ENCODE measurements around the gene HIRA.

Gene HIRA

DNA sequence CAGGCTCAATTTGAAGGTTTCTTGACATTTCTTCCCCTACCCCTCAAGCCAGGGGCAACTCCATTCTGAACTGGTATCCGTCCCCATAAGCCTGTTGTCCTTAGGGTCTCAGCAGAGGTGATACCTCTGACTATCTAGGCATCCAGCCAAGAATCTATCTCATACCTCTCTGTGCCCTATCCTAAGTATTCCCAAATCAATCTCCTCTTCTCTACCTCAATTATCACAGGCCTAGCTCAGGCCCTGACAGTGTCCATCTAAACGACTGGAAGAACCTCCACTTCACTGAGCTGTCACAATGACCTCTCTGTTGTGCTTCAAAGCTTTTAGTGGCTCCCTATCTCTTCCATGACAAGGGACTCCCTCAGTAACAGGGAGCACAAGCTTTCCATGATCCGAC is 26.9 kb downstream of the HIRA start:
- no peak overlapping the region for H3K9ac ChIP-seq (ENCODE audit: low read length)
- no peaks in the 10 kb centered on the region for H3K27me3 ChIP-seq (ENCODE audit: control insufficient read depth in 1 of 2, insufficient read depth in 2 of 2, low read length in 2 of 2)
- no peaks in the 10 kb centered on the region for H3K4me1 ChIP-seq (ENCODE audit: insufficient read depth, low read length)
- no peaks in the 10 kb centered on the region for H3K9me3 ChIP-seq (ENCODE audit: low read length)
- peaks cover 47% of the 10 kb centered on the region for H3K36me3 ChIP-seq (ENCODE audit: insufficient read depth, low read length)
- H3K27ac ChIP-seq (ENCODE audit: low read depth, low read length), result no peak overlapping the region
- no peak overlapping the region for H3K4me3 ChIP-seq (ENCODE audit: low read depth in 1 of 2, low read length in 2 of 2)

- Histone ChIP-seq H3K27me3 (ENCODE audit: control insufficient read depth in 1 of 2, insufficient read depth in 2 of 2, low read length in 2 of 2) (no peaks in the 10 kb centered on the region), H3K27ac (ENCODE audit: low read depth, low read length) (no peak overlapping the region), H3K4me1 (ENCODE audit: insufficient read depth, low read length) (no peaks in the 10 kb centered on the region), H3K4me3 (ENCODE audit: low read depth in 1 of 2, low read length in 2 of 2) (no peak overlapping the region), H3K9ac (ENCODE audit: low read length) (no peak overlapping the region), H3K9me3 (ENCODE audit: low read length) (no peaks in the 10 kb centered on the region), H3K36me3 (ENCODE audit: insufficient read depth, low read length) (peaks cover 47% of the 10 kb centered on the region)
Observed at GRCh38 chr22:19402642-19403191, 28.8 kb downstream of the HIRA start.

- no peak overlapping the region for H3K9ac ChIP-seq (ENCODE audit: low read length)
- peaks cover 51% of the 10 kb centered on the region for H3K36me3 ChIP-seq (ENCODE audit: insufficient read depth, low read length)
- no peaks in the 10 kb centered on the region for H3K4me1 ChIP-seq (ENCODE audit: insufficient read depth, low read length)
- H3K4me3 ChIP-seq (ENCODE audit: low read depth in 1 of 2, low read length in 2 of 2), result no peak overlapping the region
- H3K9me3 ChIP-seq (ENCODE audit: low read length), result no peaks in the 10 kb centered on the region
- H3K27ac ChIP-seq (ENCODE audit: low read depth, low read length), result no peak overlapping the region
- no peaks in the 10 kb centered on the region for H3K27me3 ChIP-seq (ENCODE audit: control insufficient read depth in 1 of 2, insufficient read depth in 2 of 2, low read length in 2 of 2)
Observed at GRCh38 chr22:19401483-19401882, 30.1 kb downstream of the HIRA start.

DNA sequence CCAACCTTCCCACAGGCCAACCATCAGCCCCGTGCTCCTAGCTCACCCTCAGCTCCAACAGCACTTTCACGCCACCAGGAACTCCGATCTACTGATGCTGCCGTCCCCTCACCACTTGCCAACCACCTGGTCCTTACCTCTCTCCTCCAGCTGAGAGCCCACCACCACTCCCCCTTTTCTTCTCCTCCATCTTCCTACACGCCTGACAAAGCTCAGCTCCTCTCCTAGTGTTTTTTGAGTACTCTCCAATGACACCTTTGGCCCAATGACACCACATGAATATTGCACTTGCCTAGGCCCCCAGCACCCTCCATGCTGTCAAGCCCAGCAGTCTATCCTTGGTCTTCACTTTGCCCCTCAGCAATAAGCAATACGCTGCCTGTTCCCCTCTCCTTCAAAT is 30.7 kb downstream of the HIRA start:
- Histone ChIP-seq H3K4me1 (ENCODE audit: insufficient read depth, low read length) (no peaks in the 10 kb centered on the region), H3K36me3 (ENCODE audit: insufficient read depth, low read length) (peaks cover 53% of the 10 kb centered on the region), H3K27ac (ENCODE audit: low read depth, low read length) (no peak overlapping the region), H3K9me3 (ENCODE audit: low read length) (no peaks in the 10 kb centered on the region), H3K27me3 (ENCODE audit: control insufficient read depth in 1 of 2, insufficient read depth in 2 of 2, low read length in 2 of 2) (no peaks in the 10 kb centered on the region), H3K9ac (ENCODE audit: low read length) (no peak overlapping the region), H3K4me3 (ENCODE audit: low read depth in 1 of 2, low read length in 2 of 2) (no peak overlapping the region)

GRCh38 chr22:19398652-19399051 is 32.9 kb downstream of the HIRA start:
- Histone ChIP-seq H3K9me3 (ENCODE audit: low read length) (no peaks in the 10 kb centered on the region), H3K4me3 (ENCODE audit: low read depth in 1 of 2, low read length in 2 of 2) (no peak overlapping the region), H3K27me3 (ENCODE audit: control insufficient read depth in 1 of 2, insufficient read depth in 2 of 2, low read length in 2 of 2) (no peaks in the 10 kb centered on the region), H3K27ac (ENCODE audit: low read depth, low read length) (no peak overlapping the region), H3K36me3 (ENCODE audit: insufficient read depth, low read length) (peaks cover 57% of the 10 kb centered on the region), H3K4me1 (ENCODE audit: insufficient read depth, low read length) (no peaks in the 10 kb centered on the region), H3K9ac (ENCODE audit: low read length) (no peak overlapping the region)

DNA sequence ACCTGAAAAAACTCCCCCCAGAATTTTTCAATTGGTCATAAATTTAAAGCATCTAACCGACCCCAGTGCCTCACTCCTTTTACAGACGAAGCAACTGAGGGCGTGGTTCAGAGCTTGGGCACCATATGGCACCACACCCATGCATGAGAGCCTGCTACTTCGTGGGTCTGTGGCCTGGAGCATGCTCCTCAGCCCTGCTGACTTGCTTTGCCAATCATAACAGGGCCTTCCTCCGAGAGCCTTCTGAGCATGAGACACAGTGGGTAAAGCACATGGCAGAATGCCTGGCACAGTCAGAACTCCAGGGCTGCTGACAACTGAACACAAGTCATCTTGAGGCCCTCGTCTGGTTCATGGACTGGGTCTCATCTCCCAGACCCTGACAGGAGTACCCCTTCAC is 33.3 kb downstream of the HIRA start:
- no peak overlapping the region for H3K4me3 ChIP-seq (ENCODE audit: low read depth in 1 of 2, low read length in 2 of 2)
- H3K36me3 ChIP-seq (ENCODE audit: insufficient read depth, low read length), result peaks cover 60% of the 10 kb centered on the region
- H3K27ac ChIP-seq (ENCODE audit: low read depth, low read length), result no peak overlapping the region
- H3K27me3 ChIP-seq (ENCODE audit: control insufficient read depth in 1 of 2, insufficient read depth in 2 of 2, low read length in 2 of 2), result no peaks in the 10 kb centered on the region
- H3K9ac ChIP-seq (ENCODE audit: low read length), result no peak overlapping the region
- no peaks in the 10 kb centered on the region for H3K4me1 ChIP-seq (ENCODE audit: insufficient read depth, low read length)
- no peaks in the 10 kb centered on the region for H3K9me3 ChIP-seq (ENCODE audit: low read length)

- Histone ChIP-seq H3K4me1 (ENCODE audit: insufficient read depth, low read length) (no peaks in the 10 kb centered on the region), H3K27me3 (ENCODE audit: control insufficient read depth in 1 of 2, insufficient read depth in 2 of 2, low read length in 2 of 2) (no peaks in the 10 kb centered on the region), H3K9ac (ENCODE audit: low read length) (no peak overlapping the region), H3K4me3 (ENCODE audit: low read depth in 1 of 2, low read length in 2 of 2) (no peak overlapping the region), H3K27ac (ENCODE audit: low read depth, low read length) (no peak overlapping the region), H3K9me3 (ENCODE audit: low read length) (no peaks in the 10 kb centered on the region), H3K36me3 (ENCODE audit: insufficient read depth, low read length) (peaks cover 63% of the 10 kb centered on the region)
Observed at GRCh38 chr22:19397734-19398104, 33.8 kb downstream of the HIRA start.

- Histone ChIP-seq H3K27ac (ENCODE audit: low read depth, low read length) (no peak overlapping the region), H3K36me3 (ENCODE audit: insufficient read depth, low read length) (peaks cover 68% of the 10 kb centered on the region), H3K9ac (ENCODE audit: low read length) (no peak overlapping the region), H3K9me3 (ENCODE audit: low read length) (no peaks in the 10 kb centered on the region), H3K27me3 (ENCODE audit: control insufficient read depth in 1 of 2, insufficient read depth in 2 of 2, low read length in 2 of 2) (no peaks in the 10 kb centered on the region), H3K4me1 (ENCODE audit: insufficient read depth, low read length) (no peaks in the 10 kb centered on the region), H3K4me3 (ENCODE audit: low read depth in 1 of 2, low read length in 2 of 2) (no peak overlapping the region)
Observed at GRCh38 chr22:19396934-19397733, 34.4 kb downstream of the HIRA start.

GRCh38 chr22:19396561-19396933 is 35.0 kb downstream of the HIRA start:
- Histone ChIP-seq H3K27me3 (ENCODE audit: control insufficient read depth in 1 of 2, insufficient read depth in 2 of 2, low read length in 2 of 2) (no peaks in the 10 kb centered on the region), H3K4me3 (ENCODE audit: low read depth in 1 of 2, low read length in 2 of 2) (no peak overlapping the region), H3K9me3 (ENCODE audit: low read length) (no peaks in the 10 kb centered on the region), H3K9ac (ENCODE audit: low read length) (no peak overlapping the region), H3K4me1 (ENCODE audit: insufficient read depth, low read length) (no peaks in the 10 kb centered on the region), H3K27ac (ENCODE audit: low read depth, low read length) (no peak overlapping the region), H3K36me3 (ENCODE audit: insufficient read depth, low read length) (peaks cover 73% of the 10 kb centered on the region)

DNA sequence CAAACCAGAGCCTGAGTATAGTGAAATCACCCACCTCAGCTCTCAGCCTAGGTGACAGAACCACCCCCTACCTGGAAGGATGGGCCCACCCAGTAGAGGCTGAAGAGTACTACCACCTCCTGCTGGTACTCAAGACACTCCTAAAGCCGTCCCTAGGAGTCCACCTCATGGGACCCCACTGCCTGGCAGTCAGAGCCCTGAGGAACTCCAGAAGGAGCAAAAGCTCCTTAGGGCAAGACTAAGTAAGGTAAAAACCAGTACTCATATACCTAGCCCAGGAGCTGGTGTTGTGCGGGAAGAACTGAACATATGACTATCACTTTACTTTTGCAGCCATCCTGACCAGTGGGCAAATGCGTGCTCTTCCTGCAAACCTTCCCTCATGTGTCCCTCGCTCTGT is 36.3 kb downstream of the HIRA start:
- H3K9me3 ChIP-seq (ENCODE audit: low read length), result no peaks in the 10 kb centered on the region
- H3K4me3 ChIP-seq (ENCODE audit: low read depth in 1 of 2, low read length in 2 of 2), result no peak overlapping the region
- no peaks in the 10 kb centered on the region for H3K4me1 ChIP-seq (ENCODE audit: insufficient read depth, low read length)
- no peaks in the 10 kb centered on the region for H3K27me3 ChIP-seq (ENCODE audit: control insufficient read depth in 1 of 2, insufficient read depth in 2 of 2, low read length in 2 of 2)
- no peak overlapping the region for H3K9ac ChIP-seq (ENCODE audit: low read length)
- H3K27ac ChIP-seq (ENCODE audit: low read depth, low read length), result no peak overlapping the region
- H3K36me3 ChIP-seq (ENCODE audit: insufficient read depth, low read length), result peaks cover 72% of the 10 kb centered on the region

DNA sequence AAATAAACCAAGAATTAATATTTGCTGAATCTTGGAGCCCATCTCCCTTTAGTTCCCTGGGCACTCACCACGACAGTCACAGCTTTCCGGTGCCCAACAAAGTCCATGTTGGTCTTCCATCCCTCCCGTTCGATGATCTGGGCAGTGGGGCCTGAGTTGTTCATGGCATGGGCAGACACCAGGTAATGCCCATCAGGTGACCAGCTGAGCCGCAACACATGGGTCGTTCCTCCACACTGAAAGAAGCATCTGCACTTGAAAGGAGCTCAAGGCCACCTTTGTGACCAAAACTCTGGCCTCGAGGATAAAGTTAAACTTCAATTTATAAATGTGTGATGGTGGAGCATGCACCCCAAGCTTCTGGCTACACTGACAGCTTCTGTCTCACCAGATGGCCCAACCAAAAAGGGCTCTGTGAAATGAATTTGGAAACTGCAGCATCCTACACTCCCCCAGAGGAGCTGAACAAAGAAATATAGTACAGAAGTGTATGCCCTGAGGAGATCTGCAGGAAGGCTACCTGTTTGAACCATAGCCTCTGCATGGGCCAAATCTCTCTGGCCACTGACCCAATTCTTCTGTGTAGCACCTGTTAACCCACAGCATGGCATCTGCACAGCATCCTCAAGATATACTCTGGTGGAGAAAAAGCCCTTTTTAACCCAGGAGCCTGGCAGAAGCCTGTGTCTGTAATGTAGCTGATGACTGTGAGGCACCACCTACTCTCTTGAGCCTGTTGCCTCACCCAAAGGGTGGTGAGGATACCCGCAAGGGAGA is 37.1 kb downstream of the HIRA start:
- no peak overlapping the region for H3K27ac ChIP-seq (ENCODE audit: low read depth, low read length)
- no peak overlapping the region for H3K4me3 ChIP-seq (ENCODE audit: low read depth in 1 of 2, low read length in 2 of 2)
- no peaks in the 10 kb centered on the region for H3K27me3 ChIP-seq (ENCODE audit: control insufficient read depth in 1 of 2, insufficient read depth in 2 of 2, low read length in 2 of 2)
- H3K9me3 ChIP-seq (ENCODE audit: low read length), result no peaks in the 10 kb centered on the region
- peaks cover 81% of the 10 kb centered on the region for H3K36me3 ChIP-seq (ENCODE audit: insufficient read depth, low read length)
- H3K9ac ChIP-seq (ENCODE audit: low read length), result no peak overlapping the region
- no peaks in the 10 kb centered on the region for H3K4me1 ChIP-seq (ENCODE audit: insufficient read depth, low read length)

Data from muscle layer of colon (tissue), 2 donors.